Thoracic aorta (tissue), 2 donors: Measurements from ENCODE around the gene EPOP. TPM values are rescaled to one million over a fixed set of nuclear protein-coding genes. Genes with fewer than 3 reads are reported as not detected.

Experiments
- ATAC-seq: fragments of 150-250 bp; one replicate; pipeline ENCODE4 v1.8.0; 2017; ENCODE audit warnings: low read depth; ENCODE audit not compliant: insufficient number of reproducible peaks, low FRiP score
- DNase-seq: peaks from one replicate; pipeline ENCODE4 v3.0.0-alpha.2; 2020; ENCODE audit warnings: low spot score
- H3K27ac ChIP-seq, 2 donors: fragments of 200-600 bp; sonication (generic); 1 replicate in 1 of 2; 2 replicates in 1 of 2; pipeline ENCODE4 v1.5.1; 2016; ENCODE audit warnings: mild to moderate bottlenecking in 2 of 2, moderate library complexity in 2 of 2
- H3K27me3 ChIP-seq: fragments of 200-600 bp; sonication (generic); replicated peaks from 2 replicates; pipeline ENCODE4 v1.6.0; 2016; ENCODE audit warnings: mild to moderate bottlenecking; ENCODE audit not compliant: insufficient read depth
- H3K36me3 ChIP-seq: fragments of 200-600 bp; sonication (generic); one replicate; pipeline ENCODE4 v1.5.1; 2016
- H3K4me1 ChIP-seq, 2 donors: fragments of 200-600 bp; sonication (generic); 1 replicate in 1 of 2; 2 replicates in 1 of 2; pipeline versions ENCODE4 v1.5.1 to v1.6.0; 2016; ENCODE audit warnings: low read depth in 2 of 2, mild to moderate bottlenecking in 1 of 2; ENCODE audit not compliant: control insufficient read depth in 1 of 2
- H3K4me3 ChIP-seq: fragments of 200-600 bp; sonication (generic); 2 replicates; pipeline ENCODE4 v1.5.1; 2016; ENCODE audit warnings: mild to moderate bottlenecking
- H3K9me3 ChIP-seq: fragments of 200-600 bp; sonication (generic); 2 replicates; pipeline ENCODE4 v1.5.1; 2016
- total RNA-seq, 2 donors: library from RNA; depleted of rRNA; stranded (reverse); fragments of >200 nt; gene quantifications; one replicate each; pipeline versions ENCODE4 v1.1.0 to v1.2.3, GENCODE V29; 2016
- TF ChIP-seq, protein P1 (sequence below): fragments of 200-600 bp; sonication (generic); IDR thresholded peaks from one replicate; pipeline ENCODE4 v1.5.1; 2019; ENCODE audit warnings: antibody characterized with exemption

The EPOP gene
- total RNA-seq, 2 donors from 2014 or later, result 0.54 to 3.3 TPM

DNA sequence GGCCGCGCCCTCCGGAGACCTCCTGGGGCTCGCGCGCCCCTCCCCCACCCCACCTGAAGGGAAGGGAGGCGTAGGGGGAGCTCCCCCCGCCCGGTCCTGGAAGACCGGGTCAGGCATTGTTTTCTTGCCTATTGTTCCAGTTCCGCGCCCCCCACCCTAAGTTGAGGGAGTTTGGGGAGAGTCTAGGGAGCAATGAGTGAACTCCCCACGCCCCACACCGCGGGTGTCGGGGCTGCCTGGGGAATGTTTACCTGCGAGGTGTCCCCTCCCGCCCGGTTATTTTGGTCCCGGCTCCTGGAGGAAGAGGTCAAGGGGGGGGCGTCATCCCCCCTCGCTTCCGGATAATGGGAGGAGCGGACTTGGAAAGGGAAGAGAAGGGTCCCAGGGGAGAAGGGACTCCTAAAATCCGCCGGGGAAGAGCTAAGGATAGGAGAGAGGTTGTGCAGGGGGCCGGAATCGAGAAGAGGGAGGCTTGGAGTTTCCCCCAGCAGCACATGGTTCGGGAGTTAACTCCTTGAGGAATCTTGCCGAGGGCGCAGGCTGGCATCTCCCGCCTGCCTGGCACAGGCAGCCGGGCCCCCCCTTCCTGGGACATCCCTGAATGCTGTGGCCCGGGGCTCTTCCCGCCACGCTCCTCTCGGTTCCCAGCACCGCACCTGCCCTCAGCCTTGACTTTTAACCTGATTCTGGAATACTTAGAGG, 31.2 kb upstream of the EPOP start:
- Histone ChIP-seq H3K4me1 (peaks cover 0 to 28% of the 10 kb centered on the region in 2 donors), H3K4me3 (peak overlapping the region; percentile 99), H3K27ac (peak overlapping the region; percentile 85 to 86), H3K9me3 (no peaks in the 10 kb centered on the region), H3K27me3 (no peaks in the 10 kb centered on the region), H3K36me3 (peaks cover 11% of the 10 kb centered on the region)
- DNase-seq (no peak), ATAC-seq (no peak)
- TF ChIP-seq, protein P1, sequence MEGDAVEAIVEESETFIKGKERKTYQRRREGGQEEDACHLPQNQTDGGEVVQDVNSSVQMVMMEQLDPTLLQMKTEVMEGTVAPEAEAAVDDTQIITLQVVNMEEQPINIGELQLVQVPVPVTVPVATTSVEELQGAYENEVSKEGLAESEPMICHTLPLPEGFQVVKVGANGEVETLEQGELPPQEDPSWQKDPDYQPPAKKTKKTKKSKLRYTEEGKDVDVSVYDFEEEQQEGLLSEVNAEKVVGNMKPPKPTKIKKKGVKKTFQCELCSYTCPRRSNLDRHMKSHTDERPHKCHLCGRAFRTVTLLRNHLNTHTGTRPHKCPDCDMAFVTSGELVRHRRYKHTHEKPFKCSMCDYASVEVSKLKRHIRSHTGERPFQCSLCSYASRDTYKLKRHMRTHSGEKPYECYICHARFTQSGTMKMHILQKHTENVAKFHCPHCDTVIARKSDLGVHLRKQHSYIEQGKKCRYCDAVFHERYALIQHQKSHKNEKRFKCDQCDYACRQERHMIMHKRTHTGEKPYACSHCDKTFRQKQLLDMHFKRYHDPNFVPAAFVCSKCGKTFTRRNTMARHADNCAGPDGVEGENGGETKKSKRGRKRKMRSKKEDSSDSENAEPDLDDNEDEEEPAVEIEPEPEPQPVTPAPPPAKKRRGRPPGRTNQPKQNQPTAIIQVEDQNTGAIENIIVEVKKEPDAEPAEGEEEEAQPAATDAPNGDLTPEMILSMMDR, result no peak

GRCh38 chr17:38705523-38705802, 30.7 kb upstream of the EPOP start:
- H3K36me3 ChIP-seq, result peaks cover 11% of the 10 kb centered on the region
- H3K4me3 ChIP-seq, result peak overlapping the region; percentile 99
- ATAC-seq (no peak), DNase-seq (no peak)
- H3K27ac ChIP-seq, result peak overlapping the region; percentile 85 to 86
- TF ChIP-seq, protein P1, result no peak
- H3K27me3 ChIP-seq, result no peaks in the 10 kb centered on the region
- peaks cover 0 to 30% of the 10 kb centered on the region in 2 donors for H3K4me1 ChIP-seq
- H3K9me3 ChIP-seq, result no peaks in the 10 kb centered on the region

GRCh38 chr17:38704606-38705522, 30.1 kb upstream of the EPOP start, which contains the start of gene MLLT6:
Gene MLLT6 (plus strand): TSS chr17:38705273. CDS start chr17:38705633, 360 bp downstream.
- Histone ChIP-seq H3K36me3 (peaks cover 8% of the 10 kb centered on the region), H3K27me3 (no peaks in the 10 kb centered on the region), H3K27ac (peak within 1 kb of the TSS; percentile 94 to 98), H3K4me3 (peak within 1 kb of the TSS; percentile 99), H3K4me1 (peaks cover 0 to 30% of the 10 kb centered on the region in 2 donors), H3K9me3 (no peaks in the 10 kb centered on the region)
- ATAC-seq, result peak; percentile 39
- DNase-seq, result no peak
- TF ChIP-seq, protein P1, result no peak

DNA sequence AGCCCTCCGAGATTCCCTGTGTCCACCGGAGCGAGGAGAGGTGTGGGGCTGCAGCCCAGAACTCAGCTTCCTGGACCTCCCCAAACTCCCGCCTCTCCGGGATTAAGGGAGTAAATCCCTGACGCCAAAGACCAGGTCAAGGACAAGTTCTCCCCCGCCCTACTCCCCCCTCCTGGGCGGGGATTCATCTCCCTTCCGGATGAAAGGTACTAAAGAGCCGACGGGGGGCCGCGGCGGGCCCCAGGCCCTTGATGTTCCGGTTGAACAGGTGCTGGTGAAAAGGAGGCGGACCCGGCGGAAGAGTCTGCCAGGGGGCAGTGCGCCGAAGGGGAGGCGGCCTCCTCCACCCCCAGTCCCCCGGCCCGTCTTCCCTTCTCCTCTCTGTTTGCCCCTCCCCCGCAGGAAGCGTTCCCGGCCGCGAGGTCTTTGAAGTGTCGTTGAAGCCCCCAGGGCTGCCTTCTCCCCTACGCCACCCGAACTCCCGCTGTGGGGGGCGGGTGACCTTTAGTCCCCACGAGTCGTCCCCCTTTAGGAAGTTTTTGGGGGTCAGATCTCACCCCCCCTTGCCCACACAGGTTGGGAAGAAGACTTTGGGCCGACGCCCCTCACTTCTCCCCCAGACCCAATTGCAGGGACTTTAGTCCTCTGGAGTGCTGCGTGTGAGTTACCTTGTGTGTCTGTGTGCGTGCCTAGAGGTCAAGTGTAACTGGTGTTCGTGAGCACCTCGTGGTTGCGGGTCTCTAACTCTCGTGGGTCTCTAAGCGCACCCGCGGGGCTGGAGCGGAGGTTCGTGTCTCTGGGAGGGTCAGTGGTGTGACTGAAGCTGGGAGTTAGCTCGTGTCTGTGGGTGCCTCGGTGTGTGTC, 29.2 kb upstream of the EPOP start:
- Histone ChIP-seq H3K4me3 (peak overlapping the region; percentile 99), H3K27me3 (no peaks in the 10 kb centered on the region), H3K4me1 (peaks cover 0 to 30% of the 10 kb centered on the region in 2 donors), H3K9me3 (no peaks in the 10 kb centered on the region), H3K36me3 (peaks cover 2% of the 10 kb centered on the region), H3K27ac (peak overlapping the region; percentile 94 to 98)
- no peak for DNase-seq
- ATAC-seq, result no peak
- TF ChIP-seq, protein P1, result no peak
